Left lung (tissue), 10 donors: ENCODE measurements around the gene WDR1. TPM values are rescaled to one million over a fixed set of nuclear protein-coding genes. Genes with fewer than 3 reads are reported as not detected.

ENCODE experiments used
- ATAC-seq: fragments of 200-7000 bp; cut with Tn5 transposase; one replicate; pipeline ENCODE4 v1.9.1; 2020; ENCODE audit warnings: moderate library complexity
- DNase-seq, 4 donors: peaks; one replicate each; pipeline ENCODE4 v3.0.0-alpha.2; 2013 to 2020
- H3K27ac ChIP-seq, 2 donors: fragments of 200-600 bp; sonication (generic) in 1 of 2; one replicate each; pipeline versions ENCODE4 v1.5.0 to v1.8.0; 2020 to 2021
- H3K27me3 ChIP-seq, 2 donors: fragments of 200-600 bp; sonication (generic) in 1 of 2; one replicate each; pipeline versions ENCODE4 v1.5.0 to v1.8.0; 2020 to 2021
- H3K36me3 ChIP-seq, 2 donors: fragments of 200-600 bp; sonication (generic) in 1 of 2; one replicate each; pipeline versions ENCODE4 v1.5.0 to v1.8.0; 2020 to 2021
- H3K4me1 ChIP-seq, 2 donors: fragments of 200-600 bp; one replicate each; pipeline ENCODE4 v1.8.0; 2021
- H3K4me3 ChIP-seq, 2 donors: fragments of 200-600 bp; sonication (generic) in 1 of 2; one replicate each; pipeline versions ENCODE4 v1.5.0 to v1.8.0; 2020 to 2021; ENCODE audit warnings: mild to moderate bottlenecking in 1 of 2
- H3K9me3 ChIP-seq, 2 donors: fragments of 200-600 bp; sonication (generic) in 1 of 2; one replicate each; pipeline versions ENCODE4 v1.5.0 to v1.8.0; 2020 to 2021
- intact Hi-C, 2 donors: fragments of 100-400 bp; cut with DNase I; formaldehyde crosslinking; loops; one replicate each; pipeline versions ENCODE4 v1.11.2 to v1.14.2; 2022
- polyA plus RNA-seq, 6 donors: library from polyadenylated mRNA; unstranded; fragments of 120-200 nt; gene quantifications; one replicate each; pipeline ENCODE4 v1.2.1, GENCODE V29; 2013; ENCODE audit not compliant: insufficient read length in 6 of 6
- total RNA-seq, 2 donors: library from RNA; stranded (reverse); fragmentation: NEBNext Ultra II Directional; extraction: Animal tissue kit (Norgen Biotek cat#: 25700); gene quantifications; one replicate each; pipeline ENCODE4 v1.2.1, GENCODE V29; 2021
- TF ChIP-seq, protein P1 (sequence below), 2 donors: fragments of 200-600 bp; sonication (generic) in 1 of 2; IDR thresholded peaks; one replicate each; pipeline versions ENCODE4 v1.5.0 to v1.8.0; 2021; ENCODE audit warnings: antibody characterized with exemption in 2 of 2
- donor health status: DM: no; HTN: yes; CAD: no.
- donor health status: DM: no; HTN: no; CAD: no.

The WDR1 gene
- total and polyA plus RNA-seq, 8 donors: 133 to 303 (median 157) TPM

DNA sequence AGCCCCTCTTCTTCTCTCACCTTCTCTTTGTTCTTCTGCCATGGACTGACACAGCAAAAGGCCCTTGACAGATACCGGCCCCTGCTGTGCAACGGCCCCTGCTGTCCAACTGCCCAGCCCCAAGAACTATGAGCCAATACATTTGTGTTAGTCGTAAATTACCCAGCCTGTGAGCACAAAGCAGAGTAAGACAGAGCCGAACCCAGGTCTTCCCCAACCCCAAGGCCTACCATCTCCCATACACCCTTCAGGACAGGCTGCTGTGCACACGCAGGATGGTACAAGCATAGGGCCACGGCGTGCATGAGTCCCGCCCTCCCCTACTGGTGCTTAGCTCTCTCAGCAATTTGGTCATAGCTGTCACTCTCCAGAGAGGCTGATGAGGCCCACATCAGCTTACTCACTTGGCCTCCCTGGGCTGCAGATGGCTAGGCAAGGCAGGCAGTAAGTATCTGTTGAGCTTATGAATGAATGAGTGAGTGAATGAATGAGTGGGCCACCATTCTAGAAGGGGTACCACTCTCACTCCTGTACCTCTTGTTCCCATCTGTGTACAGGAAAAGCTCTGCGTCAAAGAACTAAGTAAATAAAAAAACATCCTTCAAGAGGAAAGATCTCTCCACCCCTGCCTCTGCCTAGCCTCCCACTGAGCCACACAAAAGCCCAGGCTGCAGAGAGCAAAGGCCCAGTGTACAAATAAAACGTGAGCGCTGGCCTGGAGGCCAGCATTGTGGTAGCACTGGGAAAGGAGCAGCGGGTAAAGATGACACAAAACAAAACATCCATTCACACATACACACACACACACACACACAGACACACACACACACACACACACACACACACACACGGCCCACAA is 13.9 kb downstream of the WDR1 start:
- Histone ChIP-seq H3K4me3 (no peak overlapping the region), H3K36me3 (peaks cover 0 to 70% of the 10 kb centered on the region in 2 donors), H3K4me1 (peaks cover 33 to 92% of the 10 kb centered on the region in 2 donors), H3K27ac (no peak overlapping the region), H3K27me3 (no peaks in the 10 kb centered on the region), H3K9me3 (no peaks in the 10 kb centered on the region)
- DNase-seq: peak in 1 of 4 donors; percentile 27
- intact Hi-C loops: no loop called here
- ATAC-seq: no peak
- TF ChIP-seq, protein P1, sequence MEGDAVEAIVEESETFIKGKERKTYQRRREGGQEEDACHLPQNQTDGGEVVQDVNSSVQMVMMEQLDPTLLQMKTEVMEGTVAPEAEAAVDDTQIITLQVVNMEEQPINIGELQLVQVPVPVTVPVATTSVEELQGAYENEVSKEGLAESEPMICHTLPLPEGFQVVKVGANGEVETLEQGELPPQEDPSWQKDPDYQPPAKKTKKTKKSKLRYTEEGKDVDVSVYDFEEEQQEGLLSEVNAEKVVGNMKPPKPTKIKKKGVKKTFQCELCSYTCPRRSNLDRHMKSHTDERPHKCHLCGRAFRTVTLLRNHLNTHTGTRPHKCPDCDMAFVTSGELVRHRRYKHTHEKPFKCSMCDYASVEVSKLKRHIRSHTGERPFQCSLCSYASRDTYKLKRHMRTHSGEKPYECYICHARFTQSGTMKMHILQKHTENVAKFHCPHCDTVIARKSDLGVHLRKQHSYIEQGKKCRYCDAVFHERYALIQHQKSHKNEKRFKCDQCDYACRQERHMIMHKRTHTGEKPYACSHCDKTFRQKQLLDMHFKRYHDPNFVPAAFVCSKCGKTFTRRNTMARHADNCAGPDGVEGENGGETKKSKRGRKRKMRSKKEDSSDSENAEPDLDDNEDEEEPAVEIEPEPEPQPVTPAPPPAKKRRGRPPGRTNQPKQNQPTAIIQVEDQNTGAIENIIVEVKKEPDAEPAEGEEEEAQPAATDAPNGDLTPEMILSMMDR (IDR thresholded peaks at IDR 0.05): no peak

DNA sequence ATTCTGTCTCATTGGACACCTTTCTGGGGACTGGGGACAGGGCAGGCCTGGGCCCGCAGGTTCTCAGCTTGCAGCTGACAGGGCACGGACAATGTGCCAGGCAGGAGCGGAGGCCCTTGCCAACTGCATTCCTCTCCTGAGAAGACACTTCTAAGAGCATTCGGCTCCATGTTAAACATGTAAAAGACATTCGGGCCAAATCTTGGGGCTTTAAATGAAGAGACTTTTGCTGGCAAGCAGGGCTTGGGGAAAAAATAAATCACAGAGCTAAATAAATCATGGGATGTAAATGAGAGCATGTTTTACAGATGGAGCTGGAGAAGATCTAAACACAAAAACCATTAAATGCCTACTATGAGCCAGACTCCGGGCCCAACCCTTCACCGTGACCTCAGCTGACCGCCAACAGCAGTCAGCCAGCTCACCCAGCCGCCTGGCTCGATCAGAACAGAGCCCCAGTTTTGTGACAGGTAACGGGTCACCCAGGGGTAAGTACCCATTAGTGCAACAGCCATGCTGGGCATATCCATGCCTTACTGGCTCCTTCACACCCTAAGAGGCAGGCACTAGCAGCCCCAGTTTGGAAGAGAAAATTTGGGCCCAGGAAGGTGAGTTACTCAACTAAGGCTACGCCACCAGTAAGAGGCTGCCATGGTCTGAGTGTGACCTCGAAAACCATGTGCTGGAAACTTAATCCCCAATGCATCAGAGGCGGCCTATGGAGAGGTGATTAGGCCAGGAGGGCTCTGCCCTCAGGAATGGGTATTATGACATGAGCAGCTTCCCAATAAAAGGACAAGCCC is 14.7 kb downstream of the WDR1 start:
- Histone ChIP-seq H3K27ac (no peak overlapping the region), H3K36me3 (peaks cover 0 to 70% of the 10 kb centered on the region in 2 donors), H3K4me3 (no peak overlapping the region), H3K27me3 (no peaks in the 10 kb centered on the region), H3K4me1 (peaks cover 29 to 92% of the 10 kb centered on the region in 2 donors), H3K9me3 (no peaks in the 10 kb centered on the region)
- TF ChIP-seq, protein P1 (IDR thresholded peaks at IDR 0.05): no peak
- intact Hi-C loops: no loop called here
- peak in 1 of 4 donors; percentile 59 for DNase-seq
- no peak for ATAC-seq

DNA sequence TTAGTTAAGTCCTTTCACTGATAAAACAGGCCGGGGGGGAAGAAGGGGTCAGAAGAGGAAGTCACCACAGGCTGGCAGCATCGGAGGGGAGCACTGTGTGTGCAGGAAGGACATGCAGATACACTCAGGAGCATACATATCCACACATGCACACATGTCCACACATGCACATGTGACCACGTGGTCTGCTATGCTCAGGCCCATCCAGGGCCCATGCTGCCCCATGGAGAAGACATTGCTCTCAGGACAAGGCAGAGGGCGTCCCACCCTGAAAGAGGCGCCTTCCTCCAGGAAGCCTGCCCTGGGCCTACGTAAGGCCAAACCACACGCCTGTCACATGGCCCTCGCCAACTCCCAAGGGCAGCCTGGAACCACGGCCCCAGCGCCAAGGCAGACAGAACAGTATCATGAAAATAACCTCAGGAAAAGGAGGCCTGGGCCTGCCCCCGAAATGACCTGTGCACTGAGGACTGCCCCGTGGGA is 15.8 kb downstream of the WDR1 start:
- TF ChIP-seq, protein P1 (IDR thresholded peaks at IDR 0.05): no peak
- Histone ChIP-seq H3K27me3 (no peaks in the 10 kb centered on the region), H3K36me3 (peaks cover 0 to 81% of the 10 kb centered on the region in 2 donors), H3K9me3 (no peaks in the 10 kb centered on the region), H3K4me1 (peaks cover 31 to 92% of the 10 kb centered on the region in 2 donors), H3K4me3 (no peak overlapping the region), H3K27ac (peak overlapping the region; percentile 24 to 53)
- intact Hi-C loops: no loop called here
- ATAC-seq (peak; percentile 54), DNase-seq (peak in 2 of 4 donors; percentile 77 to 87)

DNA sequence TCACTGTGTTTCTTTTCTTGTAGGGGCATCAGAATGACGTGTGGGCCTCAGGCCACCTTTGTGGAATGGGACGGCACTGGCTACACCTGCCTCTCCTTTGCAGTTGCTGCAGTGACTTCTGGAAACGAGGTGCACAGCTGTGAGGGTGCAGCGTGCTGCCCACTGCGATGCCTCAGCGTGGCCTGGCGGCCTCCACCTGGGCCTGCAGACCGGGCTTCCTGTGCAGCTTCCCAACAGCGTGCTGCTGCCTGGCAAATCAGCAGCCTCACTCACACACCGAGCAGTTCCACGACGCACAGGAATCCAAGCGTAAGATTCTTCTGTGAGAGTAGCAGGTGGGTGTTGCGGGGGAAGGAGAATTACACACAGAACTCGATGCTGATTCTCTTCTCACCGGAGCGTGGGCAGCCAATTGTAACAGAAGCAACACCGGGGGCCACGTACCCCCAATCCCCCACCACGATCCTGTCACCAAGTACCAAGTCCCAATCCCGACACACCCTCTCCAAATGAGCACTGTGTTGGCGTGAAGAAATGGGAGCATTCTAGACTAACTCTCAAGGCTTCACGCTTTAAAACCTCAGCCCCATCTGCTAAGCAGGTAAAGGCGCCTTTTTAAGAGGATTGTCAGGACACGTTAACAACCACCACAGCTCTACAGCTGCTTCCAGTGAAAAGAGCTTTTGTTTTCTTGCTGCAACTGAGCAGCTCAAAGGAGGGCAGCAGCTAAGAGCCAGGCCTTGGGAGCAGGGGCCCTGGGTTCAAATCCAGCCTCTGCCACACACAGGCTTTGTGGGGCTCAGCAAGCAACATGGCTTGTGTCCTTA is 16.9 kb downstream of the WDR1 start:
- Histone ChIP-seq H3K36me3 (peaks cover 0 to 92% of the 10 kb centered on the region in 2 donors), H3K4me1 (peaks cover 24 to 92% of the 10 kb centered on the region in 2 donors), H3K9me3 (no peaks in the 10 kb centered on the region), H3K27ac (peak overlapping the region in 1 of 2 donors; percentile 25), H3K4me3 (no peak overlapping the region), H3K27me3 (no peaks in the 10 kb centered on the region)
- DNase-seq: peak in 1 of 4 donors; percentile 48
- no peak for ATAC-seq
- TF ChIP-seq, protein P1 (IDR thresholded peaks at IDR 0.05): no peak
- intact Hi-C loops: no loop called here
